ENCODE data around the gene PPM1K. TPM values are rescaled to one million over a fixed set of nuclear protein-coding genes. Genes with fewer than 3 reads are reported as not detected.

The PPM1K gene
- total and polyA plus RNA-seq, 9 of the 15 experiments (the other 6 are each of a cell fraction or from before 2014, with no cell fraction given): 8.2 to 18.0 (median 10.5) TPM

- TF ChIP-seq ZNF696 (CRISPR knock-in tag; conservative IDR thresholded peaks at IDR 0.05) (no peak), ZNF79 (CRISPR knock-in tag; IDR thresholded peaks at IDR 0.05; ENCODE audit: low read depth) (no peak), CBX3 (IDR thresholded peaks at IDR 0.05; ENCODE audit: borderline replicate concordance in 1 of 2, low read length in 2 of 2) (no peak; a peak in 1 of 3 replicates), SRSF9 (IDR thresholded peaks at IDR 0.05; ENCODE audit: borderline replicate concordance, low read depth, low read length) (no peak), CHD2 (IDR thresholded peaks at IDR 0.05; ENCODE audit: low read depth, low read length) (peak; percentile 78), SMAD1 (IDR thresholded peaks at IDR 0.05; ENCODE audit: low read depth, low read length, partially characterized antibody) (no peak), RBM15 (IDR thresholded peaks at IDR 0.05; ENCODE audit: insufficient read depth, low read length) (no peak), KDM1A (IDR thresholded peaks at IDR 0.05) (no peak), RREB1 (CRISPR knock-in tag; IDR thresholded peaks at IDR 0.05) (no peak), RBM14 (IDR thresholded peaks at IDR 0.05; ENCODE audit: borderline replicate concordance, insufficient read depth, low read depth, low read length) (no peak), CHD4 (IDR thresholded peaks at IDR 0.05; ENCODE audit: insufficient read depth, insufficient replicate concordance, low read depth, low read length, poor library complexity, severe bottlenecking) (no peak), ERF (CRISPR knock-in tag; IDR thresholded peaks at IDR 0.05) (no peak), ATF4 (CRISPR knock-in tag; IDR thresholded peaks at IDR 0.05) (no peak), PRPF4 (IDR thresholded peaks at IDR 0.05; ENCODE audit: insufficient read depth, low read depth, low read length, poor library complexity, severe bottlenecking) (no peak), PYGO2 (tag; IDR thresholded peaks at IDR 0.05) (no peak), ZNF324 (CRISPR knock-in tag; IDR thresholded peaks at IDR 0.05) (no peak), ZNF277 (CRISPR knock-in tag; IDR thresholded peaks at IDR 0.05; ENCODE audit: borderline replicate concordance) (no peak), GTF2A2 (tag; IDR thresholded peaks at IDR 0.05) (no peak), RBBP5 (IDR thresholded peaks at IDR 0.05; ENCODE audit: borderline replicate concordance, insufficient read depth, low read length, poor library complexity, severe bottlenecking) (no peak)
Observed at GRCh38 chr4:88284439-88285234, at the start of gene PPM1K (continued).
